ENCODE measurements around the gene PODXL. TPM values are rescaled to one million over a fixed set of nuclear protein-coding genes. Genes with fewer than 3 reads are reported as not detected.

PODXL gene
- total RNA-seq, 1 donor from 2014 or later: 160 TPM

GRCh38 chr7:131547589-131547988, 8.8 kb downstream of the PODXL start:
- H3K36me3 ChIP-seq (ENCODE audit: control insufficient read depth, insufficient read depth, low read length): no peaks in the 10 kb centered on the region
- H3K4me3 ChIP-seq (ENCODE audit: low read depth, low read length): no peak overlapping the region
- H3K27me3 ChIP-seq (ENCODE audit: control insufficient read depth, insufficient read depth, low read length): no peaks in the 10 kb centered on the region
- TF ChIP-seq CTCF (IDR thresholded peaks at IDR 0.05; ENCODE audit: insufficient read depth, low read length, poor library complexity, severe bottlenecking): no peak
- DNase-seq (ENCODE audit: low read depth): no peak

- H3K36me3 ChIP-seq (ENCODE audit: control insufficient read depth, insufficient read depth, low read length): no peaks in the 10 kb centered on the region
- peak; percentile 88 for TF ChIP-seq CTCF (IDR thresholded peaks at IDR 0.05; ENCODE audit: insufficient read depth, low read length, poor library complexity, severe bottlenecking)
- no peak overlapping the region for H3K4me3 ChIP-seq (ENCODE audit: low read depth, low read length)
- no peak for DNase-seq (ENCODE audit: low read depth)
- H3K27me3 ChIP-seq (ENCODE audit: control insufficient read depth, insufficient read depth, low read length): no peaks in the 10 kb centered on the region
Measured at GRCh38 chr7:131546583-131547141, 9.8 kb downstream of the PODXL start.

DNA sequence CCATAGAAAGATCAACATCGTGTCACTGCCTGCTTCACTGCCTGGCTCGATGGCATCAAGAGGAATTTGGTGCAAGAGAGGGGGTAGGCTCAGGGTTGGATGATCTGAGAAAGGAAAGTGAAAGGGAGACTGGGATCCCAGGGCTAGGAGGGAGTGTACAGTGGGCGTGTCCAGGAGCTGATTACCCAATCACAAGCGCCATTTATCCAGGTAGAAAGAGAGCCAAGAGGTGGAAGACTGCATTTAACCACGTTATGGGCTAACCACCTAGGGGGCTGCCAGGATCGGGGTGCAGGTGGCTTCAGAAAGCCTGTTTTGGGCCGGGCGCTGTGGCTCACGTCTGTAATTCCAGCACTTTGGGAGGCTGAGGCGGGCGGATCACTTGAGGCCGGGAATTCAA, 10.3 kb downstream of the PODXL start:
- Histone ChIP-seq H3K27me3 (ENCODE audit: control insufficient read depth, insufficient read depth, low read length) (no peaks in the 10 kb centered on the region), H3K36me3 (ENCODE audit: control insufficient read depth, insufficient read depth, low read length) (no peaks in the 10 kb centered on the region), H3K4me3 (ENCODE audit: low read depth, low read length) (no peak overlapping the region)
- TF ChIP-seq CTCF (IDR thresholded peaks at IDR 0.05; ENCODE audit: insufficient read depth, low read length, poor library complexity, severe bottlenecking): no peak
- DNase-seq (ENCODE audit: low read depth): no peak

DNA sequence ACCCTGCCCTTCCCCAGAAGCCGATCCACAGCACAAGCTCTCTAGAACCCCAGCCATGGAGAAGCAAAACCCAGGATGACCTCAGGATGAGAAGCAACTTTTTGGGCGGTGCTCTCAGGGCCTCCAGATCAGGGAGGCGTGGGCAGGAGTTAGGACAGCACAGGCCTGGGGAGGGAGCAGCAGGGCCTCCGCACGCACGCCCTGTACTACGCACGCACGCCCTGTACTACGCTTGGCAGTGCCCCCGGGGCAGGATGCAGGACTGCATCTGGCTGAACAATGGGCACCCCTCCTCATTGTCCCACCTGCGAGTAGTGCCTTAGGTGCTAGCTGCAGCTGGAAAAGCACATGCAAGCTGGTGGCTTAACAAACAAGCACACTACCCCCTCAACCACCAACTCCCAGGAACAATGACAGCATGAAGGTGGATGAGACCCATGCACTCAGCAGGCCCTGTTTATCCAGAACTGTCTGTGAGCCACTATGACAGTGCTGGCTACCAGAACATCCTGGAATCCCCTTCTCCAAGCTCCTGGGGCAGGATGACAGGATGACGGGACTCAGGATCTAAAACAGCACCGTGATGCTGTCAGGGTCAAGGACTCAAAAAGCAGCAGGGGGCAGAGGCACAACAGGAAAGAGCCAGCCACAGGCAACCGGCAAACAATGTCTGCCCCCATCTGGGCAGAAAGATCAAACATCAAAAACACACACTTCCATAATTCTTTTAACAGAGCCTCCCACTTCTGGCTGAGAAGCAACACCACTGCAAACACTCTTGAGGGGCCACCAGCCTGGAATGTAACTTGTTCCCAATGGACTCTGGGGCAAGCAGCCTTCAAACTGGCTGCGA, 11.8 kb downstream of the PODXL start:
- TF ChIP-seq CTCF (IDR thresholded peaks at IDR 0.05; ENCODE audit: insufficient read depth, low read length, poor library complexity, severe bottlenecking): peak; percentile 21
- no peak overlapping the region for H3K4me3 ChIP-seq (ENCODE audit: low read depth, low read length)
- no peak for DNase-seq (ENCODE audit: low read depth)
- H3K36me3 ChIP-seq (ENCODE audit: control insufficient read depth, insufficient read depth, low read length): no peaks in the 10 kb centered on the region
- no peaks in the 10 kb centered on the region for H3K27me3 ChIP-seq (ENCODE audit: control insufficient read depth, insufficient read depth, low read length)

DNA sequence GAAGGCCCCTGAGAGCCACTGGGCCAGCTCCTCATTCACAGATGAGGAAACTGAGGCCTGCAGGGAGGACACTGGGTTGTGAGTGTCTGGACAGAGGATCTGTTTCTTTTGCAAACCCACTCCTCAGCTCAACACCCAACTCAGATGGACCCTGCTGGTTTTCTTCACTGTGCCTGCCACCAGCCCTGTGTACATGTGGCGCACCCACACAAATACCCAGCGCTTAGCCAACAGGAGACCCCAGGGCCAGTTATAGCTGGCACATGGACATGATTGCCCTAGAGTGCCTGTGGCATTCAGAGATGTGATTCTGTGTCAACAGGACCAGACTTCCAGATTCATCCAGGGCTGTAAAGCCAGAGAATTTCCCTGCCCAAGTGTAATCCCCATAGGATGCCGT, 12.4 kb downstream of the PODXL start:
- Histone ChIP-seq H3K36me3 (ENCODE audit: control insufficient read depth, insufficient read depth, low read length) (no peaks in the 10 kb centered on the region), H3K27me3 (ENCODE audit: control insufficient read depth, insufficient read depth, low read length) (no peaks in the 10 kb centered on the region), H3K4me3 (ENCODE audit: low read depth, low read length) (no peak overlapping the region)
- no peak for DNase-seq (ENCODE audit: low read depth)
- no peak for TF ChIP-seq CTCF (IDR thresholded peaks at IDR 0.05; ENCODE audit: insufficient read depth, low read length, poor library complexity, severe bottlenecking)

All from kidney epithelial cell (primary cell).